Progenitor cell of endocrine pancreas (in vitro differentiated cells): ENCODE measurements around the gene FILIP1. TPM values are rescaled to one million over a fixed set of nuclear protein-coding genes. Genes with fewer than 3 reads are reported as not detected.

Experiments used
- DNase-seq: peaks from one replicate; pipeline ENCODE4 v3.0.0; 2021; ENCODE audit warnings: low spot score; ENCODE audit not compliant: unreplicated experiment
- H3K27ac Mint-ChIP-seq: 2 replicates; pipeline ENCODE4 v1.8.0; 2021; ENCODE audit warnings: mild to moderate bottlenecking, moderate library complexity, mixed read lengths
- H3K27me3 Mint-ChIP-seq: 2 replicates; pipeline ENCODE4 v1.8.0; 2021; ENCODE audit warnings: mixed read lengths
- H3K36me3 Mint-ChIP-seq: 2 replicates; pipeline ENCODE4 v1.8.0; 2022; ENCODE audit warnings: mixed read lengths; ENCODE audit not compliant: insufficient read depth
- H3K4me1 Mint-ChIP-seq: 2 replicates; pipeline ENCODE4 v1.8.0; 2021; ENCODE audit warnings: low read depth, mixed read lengths
- H3K4me3 Mint-ChIP-seq: 2 replicates; pipeline ENCODE4 v1.8.0; 2021; ENCODE audit warnings: low read depth, mild to moderate bottlenecking, moderate library complexity, mixed read lengths
- H3K9me3 Mint-ChIP-seq: 2 replicates; pipeline ENCODE4 v1.8.0; 2021; ENCODE audit warnings: low read depth, mixed read lengths
- CTCF ChIP-seq: fragments of 200-600 bp; sonication (generic); IDR thresholded peaks from one replicate; pipeline ENCODE4 v1.5.0; 2021; ENCODE audit warnings: antibody characterized with exemption, mild to moderate bottlenecking; ENCODE audit not compliant: unreplicated experiment
- total RNA-seq: library from RNA; stranded (reverse); gene quantifications from 2 replicates; pipeline ENCODE4 v1.2.1, GENCODE V29; 2021

Gene FILIP1
- total RNA-seq, 1 donor from 2014 or later, result 0.31 TPM

DNA sequence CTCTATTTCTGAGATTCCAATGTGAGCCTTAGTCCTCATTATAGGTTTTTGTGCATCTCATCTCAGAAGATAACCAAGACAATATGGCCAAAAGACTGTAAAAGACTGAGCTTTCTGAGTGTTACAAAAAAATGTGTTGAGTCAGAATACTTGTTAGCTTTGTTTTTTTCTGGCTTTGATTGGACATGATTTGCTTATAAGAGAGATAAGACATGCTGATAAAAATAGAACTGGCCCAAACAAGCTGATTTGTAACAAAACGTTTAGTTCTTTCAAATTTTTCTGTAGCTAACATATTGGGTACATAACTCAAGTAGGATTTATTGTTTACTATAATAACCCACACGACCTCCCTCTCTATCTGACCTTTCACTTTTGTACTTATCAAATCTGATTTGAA, 32.9 kb downstream of the FILIP1 start:
- no peaks in the 10 kb centered on the region for H3K36me3 Mint-ChIP-seq
- no peak for DNase-seq
- H3K27ac Mint-ChIP-seq, result no peak overlapping the region
- no peak overlapping the region for H3K4me3 Mint-ChIP-seq
- H3K4me1 Mint-ChIP-seq, result no peaks in the 10 kb centered on the region
- H3K27me3 Mint-ChIP-seq, result no peaks in the 10 kb centered on the region
- no peaks in the 10 kb centered on the region for H3K9me3 Mint-ChIP-seq
- TF ChIP-seq CTCF, result no peak

DNA sequence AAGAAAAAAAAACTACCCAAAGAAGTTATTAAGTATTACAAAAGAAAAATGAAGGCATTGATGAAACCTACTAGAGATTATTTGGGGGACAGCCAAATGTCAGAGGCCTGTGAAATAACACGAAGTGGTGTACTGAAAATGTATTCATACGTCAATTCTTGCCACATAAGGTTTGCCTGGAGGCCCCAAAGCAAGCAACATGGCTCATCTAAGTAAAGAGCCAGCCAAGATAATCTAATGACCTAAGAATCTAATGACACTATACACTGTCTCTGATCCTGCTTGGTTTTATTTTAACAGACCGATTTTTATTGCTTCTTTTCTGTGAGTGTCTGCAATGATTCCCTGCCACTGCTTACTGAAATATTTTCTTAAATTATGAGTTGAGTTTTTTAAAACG, 34.7 kb downstream of the FILIP1 start:
- no peak for TF ChIP-seq CTCF
- Mint-ChIP-seq H3K36me3 (no peaks in the 10 kb centered on the region), H3K27ac (no peak overlapping the region), H3K9me3 (no peaks in the 10 kb centered on the region), H3K4me3 (no peak overlapping the region), H3K27me3 (no peaks in the 10 kb centered on the region), H3K4me1 (no peaks in the 10 kb centered on the region)
- no peak for DNase-seq

GRCh38 chr6:75450903-75451302, 42.7 kb downstream of the FILIP1 start:
- Mint-ChIP-seq H3K4me3 (no peak overlapping the region), H3K36me3 (no peaks in the 10 kb centered on the region), H3K4me1 (no peaks in the 10 kb centered on the region)

GRCh38 chr6:75449630-75450206, 43.9 kb downstream of the FILIP1 start:
- TF ChIP-seq CTCF, result no peak
- no peaks in the 10 kb centered on the region for H3K27me3 Mint-ChIP-seq
- no peaks in the 10 kb centered on the region for H3K4me1 Mint-ChIP-seq
- no peak for DNase-seq
- H3K9me3 Mint-ChIP-seq, result peaks cover 4% of the 10 kb centered on the region
- H3K4me3 Mint-ChIP-seq, result no peak overlapping the region
- H3K27ac Mint-ChIP-seq, result no peak overlapping the region
- H3K36me3 Mint-ChIP-seq, result no peaks in the 10 kb centered on the region

More at GRCh38 chr6:75450903-75451302, 42.7 kb downstream of the FILIP1 start:
- no peak overlapping the region for H3K27ac Mint-ChIP-seq
- peaks cover 4% of the 10 kb centered on the region for H3K9me3 Mint-ChIP-seq
- no peak for DNase-seq
- TF ChIP-seq CTCF, result no peak
- no peaks in the 10 kb centered on the region for H3K27me3 Mint-ChIP-seq

DNA sequence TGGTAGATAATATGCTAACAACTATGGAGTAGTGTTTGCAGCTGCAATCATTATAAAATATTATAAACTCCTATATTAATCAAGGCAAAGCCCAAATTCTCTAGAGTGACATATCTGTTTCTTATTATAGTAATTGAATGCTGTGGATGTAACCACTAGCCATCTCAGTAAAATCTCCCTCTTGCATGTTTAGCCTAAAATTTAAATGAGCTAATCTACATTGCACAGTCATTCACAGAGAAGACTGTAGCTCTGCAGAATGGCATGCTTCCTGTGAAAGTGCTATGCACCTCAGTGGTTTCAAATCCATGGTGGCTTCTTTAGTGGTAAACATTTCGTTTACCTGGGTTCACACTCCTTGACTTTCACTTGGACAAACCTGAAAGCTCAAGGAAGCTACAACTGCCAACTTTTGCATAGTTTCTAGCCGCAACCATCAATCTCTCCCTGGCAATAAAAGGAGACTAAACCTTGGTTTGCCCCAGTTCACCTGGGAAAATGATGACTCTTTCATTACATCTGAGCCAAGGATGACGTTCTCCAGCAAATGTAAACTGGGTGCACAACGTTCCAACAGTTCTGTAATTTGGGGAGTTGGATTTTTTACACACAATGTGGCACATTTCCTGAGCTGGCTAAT, 47.2 kb downstream of the FILIP1 start:
- H3K27me3 Mint-ChIP-seq, result no peaks in the 10 kb centered on the region
- H3K4me3 Mint-ChIP-seq, result no peak overlapping the region
- peaks cover 4% of the 10 kb centered on the region for H3K9me3 Mint-ChIP-seq
- no peak for DNase-seq
- H3K27ac Mint-ChIP-seq, result no peak overlapping the region
- no peaks in the 10 kb centered on the region for H3K36me3 Mint-ChIP-seq
- H3K4me1 Mint-ChIP-seq, result no peaks in the 10 kb centered on the region
- no peak for TF ChIP-seq CTCF
